Activated effector memory CD4-positive, alpha-beta T cell treated with Interleukin-2 at 50 U/mL for 16 hours (primary cell): ENCODE data around the gene HDAC10.

ENCODE experiments used
- DNase-seq: peaks from one replicate; pipeline ENCODE4 v3.0.0-alpha.2; 2020

Gene HDAC10

GRCh38 chr22:50229370-50229769 is 21.7 kb downstream of the HDAC10 start:
- no peak for DNase-seq

DNA sequence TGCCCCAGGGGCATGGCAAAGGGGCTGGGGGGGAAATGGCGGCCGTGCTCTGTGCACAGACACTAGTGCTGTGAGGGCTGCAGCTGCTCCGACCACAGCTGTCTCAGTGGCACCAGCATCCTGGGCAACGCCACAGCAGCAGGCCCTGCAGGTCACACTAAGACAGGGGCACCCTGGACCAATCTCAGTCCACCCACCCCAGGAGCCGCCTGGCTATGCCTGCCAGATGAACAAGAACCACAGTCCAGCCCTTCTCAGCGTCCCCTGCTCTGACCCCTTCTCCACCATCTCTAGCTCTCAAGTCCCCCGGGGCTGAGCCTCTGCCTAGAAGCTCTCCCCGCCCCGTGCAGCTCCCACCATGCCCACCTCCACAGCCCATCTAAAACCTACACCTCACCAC is 22.7 kb downstream of the HDAC10 start:
- no peak for DNase-seq

DNA sequence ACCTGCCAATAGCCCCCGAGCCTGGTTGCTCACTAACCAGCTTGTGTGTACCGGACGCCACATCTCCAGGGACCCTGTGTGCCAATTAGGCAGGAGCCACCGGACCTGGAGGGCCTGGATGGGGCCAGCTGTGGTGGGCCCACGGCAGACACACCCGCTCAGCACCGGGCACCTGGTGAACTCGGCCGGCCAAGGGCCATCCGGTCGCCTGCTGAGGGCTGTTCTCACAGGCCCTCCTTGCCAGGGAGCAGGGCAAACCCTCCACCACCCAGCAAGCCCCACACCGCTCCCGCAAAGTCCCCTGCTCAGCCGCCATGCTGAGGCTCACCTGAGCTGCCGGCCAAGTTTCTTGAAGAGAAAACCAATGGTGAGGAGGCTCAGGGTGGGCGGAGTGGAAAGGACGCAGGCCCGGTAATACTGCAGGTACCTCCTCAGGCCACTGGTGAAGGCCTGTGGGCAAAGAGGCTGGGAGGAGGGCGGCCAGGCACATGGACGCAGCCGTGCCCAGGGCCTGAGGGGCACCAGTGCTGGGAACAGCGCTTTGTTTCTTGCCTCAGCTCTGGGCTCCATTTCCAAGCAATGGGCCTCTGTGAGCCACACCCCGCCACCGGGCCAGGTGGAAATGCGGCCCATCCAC is 23.4 kb downstream of the HDAC10 start:
- no peak for DNase-seq

GRCh38 chr22:50226875-50227165 is 24.2 kb downstream of the HDAC10 start:
- DNase-seq: no peak

GRCh38 chr22:50226063-50226874 is 24.8 kb downstream of the HDAC10 start:
- no peak for DNase-seq

DNA sequence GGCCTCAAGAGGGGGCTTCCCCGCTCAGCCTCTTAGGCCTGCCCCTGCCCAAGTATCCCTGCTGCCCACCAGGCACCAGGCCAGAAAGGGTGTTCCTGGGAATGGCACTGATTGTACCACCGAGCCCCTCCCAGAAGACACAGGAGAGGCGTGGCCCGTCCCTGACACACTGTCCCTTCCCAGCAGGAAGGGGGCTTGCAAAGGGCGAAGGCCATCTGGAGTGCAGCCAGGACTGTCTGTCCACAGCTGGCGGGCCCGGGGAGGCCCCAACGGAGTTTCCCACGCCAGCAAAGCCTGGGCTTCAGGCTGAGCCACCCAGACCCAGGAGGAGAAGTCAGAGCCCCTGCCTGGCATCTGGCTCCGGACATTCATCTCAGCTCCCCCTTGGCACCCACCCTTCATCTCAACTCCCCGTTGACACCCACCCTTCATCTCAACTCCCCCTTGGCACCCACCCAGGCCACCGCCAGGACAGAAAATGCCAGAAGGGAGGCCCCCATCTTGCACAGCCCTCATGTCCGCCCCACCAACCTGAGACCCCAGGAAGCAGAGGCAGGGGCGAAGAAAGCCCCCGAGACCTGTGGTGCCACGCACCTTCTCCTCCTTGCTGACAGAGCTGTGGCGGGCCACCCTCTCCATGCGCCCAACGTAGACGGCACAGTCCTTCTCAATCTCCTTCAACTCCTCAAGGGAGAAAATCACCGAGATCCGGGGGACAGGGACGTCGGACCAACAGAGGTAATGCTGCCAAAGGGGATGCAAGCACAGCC is 25.7 kb downstream of the HDAC10 start:
- no peak for DNase-seq

- no peak for DNase-seq
Measured at GRCh38 chr22:50224071-50224470, 27.0 kb downstream of the HDAC10 start.

DNA sequence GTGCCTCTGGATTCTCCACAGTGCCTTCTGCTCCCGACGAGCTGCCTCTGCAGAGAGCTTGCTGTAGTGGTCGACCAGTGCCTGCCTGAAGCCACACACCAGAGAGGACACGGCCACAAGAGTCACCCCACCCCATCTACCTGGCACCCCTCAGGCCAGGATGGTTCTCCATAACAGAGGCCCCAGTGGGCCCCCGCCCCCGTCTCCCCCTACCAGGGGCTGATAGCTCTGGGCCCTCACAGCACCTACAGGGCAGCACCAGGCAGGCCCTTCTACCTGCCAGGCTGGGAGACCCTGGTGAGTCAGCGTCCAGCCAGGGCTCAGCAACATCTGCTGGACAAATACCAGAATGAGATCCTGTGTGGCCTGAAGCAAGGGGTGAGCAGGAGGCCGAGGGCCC is 28.6 kb downstream of the HDAC10 start:
- DNase-seq: no peak

DNA sequence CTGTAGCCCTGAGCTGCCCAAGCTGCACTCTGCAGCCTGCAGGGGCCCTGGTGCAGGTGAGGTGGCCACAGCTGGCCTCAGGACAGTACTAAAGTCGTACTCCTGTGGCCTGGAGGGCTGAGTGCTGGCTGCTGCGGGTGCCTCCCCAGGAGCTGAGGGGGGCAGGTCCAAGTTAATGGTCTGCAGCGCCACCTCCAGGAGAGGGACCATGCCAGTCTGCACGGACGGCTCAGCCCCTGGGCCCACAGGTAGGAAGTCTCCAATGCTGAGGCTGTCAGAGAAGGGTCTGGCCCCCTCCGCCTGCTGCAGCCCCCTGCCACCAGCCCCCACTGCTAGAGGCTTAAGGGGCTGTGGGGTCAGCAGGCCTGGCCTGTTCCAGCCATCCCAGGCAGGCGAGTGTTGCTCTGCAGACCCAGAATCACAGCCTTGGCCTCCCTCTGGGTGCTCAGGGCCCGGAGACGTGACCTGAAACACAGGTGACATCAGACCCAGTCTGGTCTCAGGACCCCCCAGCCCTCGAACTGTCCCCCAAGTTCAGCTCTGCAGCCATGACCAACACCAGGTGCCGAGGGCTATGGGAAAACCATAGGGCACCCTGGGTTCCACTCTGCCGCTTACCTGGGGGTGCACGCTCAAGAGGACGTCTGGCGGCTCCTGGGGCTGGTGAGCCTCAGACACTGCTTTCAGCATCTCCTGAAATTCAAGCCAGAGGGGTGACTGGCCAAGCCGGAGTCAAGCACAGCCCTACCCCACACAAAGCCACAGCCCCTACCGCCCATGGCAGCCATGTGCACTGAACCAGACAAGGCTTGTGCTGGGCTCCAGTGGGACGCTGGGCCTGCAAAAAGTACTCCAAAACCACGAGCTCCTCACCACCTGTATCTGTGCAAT is 29.4 kb downstream of the HDAC10 start:
- DNase-seq: no peak

DNA sequence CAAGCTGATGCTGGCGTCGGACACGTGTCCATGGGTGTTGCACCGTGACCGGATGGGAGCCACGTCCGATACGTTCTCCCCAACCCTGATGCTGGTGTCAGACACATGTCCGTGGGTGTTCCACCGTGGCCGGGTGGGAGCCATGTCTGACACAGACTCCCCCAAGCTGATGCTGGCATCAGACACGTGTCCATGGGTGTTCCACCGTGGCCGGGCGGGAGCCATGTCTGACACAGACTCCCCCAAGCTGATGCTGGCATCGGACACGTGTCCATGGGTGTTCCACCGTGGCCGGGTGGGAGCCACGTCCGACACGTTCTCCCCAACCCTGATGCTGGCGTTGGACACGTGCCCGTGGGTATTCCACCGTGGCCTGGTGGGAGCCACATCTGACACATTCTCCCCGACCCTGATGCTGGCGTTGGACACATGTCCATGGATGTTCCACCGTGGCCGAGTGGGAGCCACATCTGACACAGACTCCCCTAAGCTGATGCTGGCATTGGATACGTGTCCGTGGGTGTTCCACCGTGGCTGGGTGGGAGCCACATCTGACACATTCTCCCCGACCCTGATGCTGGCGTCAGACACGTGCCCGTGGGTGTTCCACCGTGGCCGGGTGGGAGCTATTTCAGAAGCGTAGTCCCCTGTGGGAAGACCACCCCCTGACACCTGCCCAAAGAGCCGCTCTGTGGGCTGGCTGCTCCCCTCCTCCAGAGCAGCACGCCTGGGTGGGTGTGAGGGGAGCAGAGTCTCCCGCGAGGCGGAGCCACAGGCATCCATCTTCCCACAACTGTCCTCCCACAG is 30.3 kb downstream of the HDAC10 start:
- no peak for DNase-seq

DNA sequence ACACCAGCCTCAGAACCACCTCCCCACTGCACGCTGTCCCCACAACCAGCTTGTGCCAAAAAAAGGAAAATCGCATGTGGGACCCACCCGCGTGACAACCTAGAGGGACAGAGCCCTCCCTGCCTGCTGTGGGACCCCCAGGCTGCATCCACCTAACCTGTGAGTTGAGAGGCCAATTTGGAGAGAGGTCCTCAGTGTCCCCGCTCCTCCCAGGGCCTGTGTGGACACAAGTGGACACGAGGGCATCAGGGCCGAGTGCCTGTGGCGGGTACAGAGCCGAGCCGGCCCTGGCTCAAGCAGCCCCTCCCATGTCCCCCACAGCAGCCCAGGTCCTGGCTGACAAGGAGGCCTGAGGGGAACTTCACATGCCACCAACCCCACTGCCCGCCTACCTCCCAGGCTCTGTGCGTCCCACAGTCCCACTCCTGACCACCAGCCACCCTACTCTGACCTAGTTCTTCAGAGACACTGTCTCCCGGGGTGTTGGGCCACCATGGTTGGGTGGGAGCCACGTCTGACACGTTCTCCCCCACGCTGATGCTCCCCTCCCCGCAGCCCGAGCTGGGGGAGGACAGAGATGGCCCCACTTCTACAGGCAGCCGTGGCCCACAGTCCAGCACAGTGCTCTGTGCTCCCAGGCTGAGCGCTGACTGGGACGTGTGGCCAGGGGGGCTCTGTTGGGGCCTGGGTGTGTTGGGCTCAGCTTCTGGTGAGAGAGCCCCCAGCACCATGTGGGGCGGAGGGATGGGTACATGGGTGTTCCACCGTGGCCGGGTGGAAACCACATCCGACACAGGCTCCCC is 31.1 kb downstream of the HDAC10 start:
- DNase-seq: no peak

DNA sequence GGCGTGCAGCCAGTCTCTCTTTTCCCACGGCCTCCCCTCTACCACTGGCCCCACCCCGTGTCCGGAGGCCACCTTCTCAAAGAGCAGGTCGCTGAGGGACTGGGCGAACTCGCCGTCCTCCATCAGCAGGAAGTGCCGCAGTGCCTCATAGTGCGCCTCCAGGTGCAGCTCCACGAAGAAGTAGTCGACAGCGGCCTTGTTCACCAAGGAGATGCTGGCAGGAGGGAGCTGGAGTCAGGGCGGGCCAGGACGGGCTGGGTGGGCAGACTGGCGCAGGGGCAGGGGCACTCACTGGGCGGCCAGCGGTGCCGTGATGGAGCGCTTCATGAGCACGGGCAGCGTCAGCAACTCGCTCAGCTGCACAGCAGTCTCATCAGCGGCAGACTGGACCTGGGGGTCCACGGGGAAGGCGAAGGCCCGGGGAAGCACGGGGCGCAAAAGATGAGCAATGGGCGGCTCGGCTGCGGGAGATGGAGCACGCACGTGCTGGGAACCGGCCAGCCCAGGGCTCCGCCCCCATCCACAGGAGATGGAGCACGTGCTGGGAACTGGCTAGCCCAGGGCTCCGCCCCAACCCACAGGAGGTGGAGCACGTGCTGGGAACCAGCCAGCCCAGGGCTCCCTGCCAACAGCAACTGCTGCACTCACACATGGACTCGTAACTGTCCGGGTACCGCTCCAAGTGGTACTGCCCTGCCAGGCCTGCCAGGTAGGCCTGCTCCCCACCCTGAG is 31.9 kb downstream of the HDAC10 start:
- no peak for DNase-seq

GRCh38 chr22:50218153-50218995 is 32.7 kb downstream of the HDAC10 start:
- no peak for DNase-seq

- DNase-seq: no peak
Measured at GRCh38 chr22:50217543-50218152, 33.4 kb downstream of the HDAC10 start.

- DNase-seq: no peak
Measured at GRCh38 chr22:50216684-50217520, 34.2 kb downstream of the HDAC10 start.

DNA sequence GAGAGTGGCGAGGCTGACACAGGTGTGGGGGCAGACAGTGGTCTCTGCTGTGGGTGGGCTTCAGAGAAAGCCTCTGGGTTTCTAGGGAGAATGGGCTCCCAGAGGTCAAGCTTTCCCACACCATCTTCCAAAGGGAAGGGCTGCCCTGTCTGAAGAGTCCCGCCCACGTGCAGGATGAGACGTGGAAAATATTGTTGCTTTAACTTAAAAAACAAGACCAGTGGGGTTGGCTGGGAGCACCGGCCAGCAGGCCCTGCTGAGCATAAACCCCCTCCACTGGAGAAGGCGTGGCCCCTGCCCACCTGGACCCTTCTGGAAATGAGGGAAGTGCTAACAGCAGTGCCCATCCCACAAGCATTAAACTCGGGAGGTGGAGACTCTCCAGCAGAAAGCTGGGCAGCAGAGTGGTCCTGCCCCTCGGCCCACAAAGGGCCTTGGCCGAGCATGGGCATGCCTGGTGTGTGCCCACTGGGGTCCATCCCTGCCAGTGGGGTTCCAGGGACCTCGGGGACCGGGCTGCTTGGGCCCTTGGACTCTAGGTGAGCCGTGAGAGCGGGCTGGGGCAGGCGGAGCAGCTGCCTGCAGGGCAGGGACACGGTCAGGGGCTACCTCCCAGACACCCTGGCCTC is 34.9 kb downstream of the HDAC10 start:
- DNase-seq: no peak

GRCh38 chr22:50215297-50216054 is 35.6 kb downstream of the HDAC10 start:
- DNase-seq: no peak
